ENCODE results near the gene PNPLA6.

PNPLA6 gene

DNA sequence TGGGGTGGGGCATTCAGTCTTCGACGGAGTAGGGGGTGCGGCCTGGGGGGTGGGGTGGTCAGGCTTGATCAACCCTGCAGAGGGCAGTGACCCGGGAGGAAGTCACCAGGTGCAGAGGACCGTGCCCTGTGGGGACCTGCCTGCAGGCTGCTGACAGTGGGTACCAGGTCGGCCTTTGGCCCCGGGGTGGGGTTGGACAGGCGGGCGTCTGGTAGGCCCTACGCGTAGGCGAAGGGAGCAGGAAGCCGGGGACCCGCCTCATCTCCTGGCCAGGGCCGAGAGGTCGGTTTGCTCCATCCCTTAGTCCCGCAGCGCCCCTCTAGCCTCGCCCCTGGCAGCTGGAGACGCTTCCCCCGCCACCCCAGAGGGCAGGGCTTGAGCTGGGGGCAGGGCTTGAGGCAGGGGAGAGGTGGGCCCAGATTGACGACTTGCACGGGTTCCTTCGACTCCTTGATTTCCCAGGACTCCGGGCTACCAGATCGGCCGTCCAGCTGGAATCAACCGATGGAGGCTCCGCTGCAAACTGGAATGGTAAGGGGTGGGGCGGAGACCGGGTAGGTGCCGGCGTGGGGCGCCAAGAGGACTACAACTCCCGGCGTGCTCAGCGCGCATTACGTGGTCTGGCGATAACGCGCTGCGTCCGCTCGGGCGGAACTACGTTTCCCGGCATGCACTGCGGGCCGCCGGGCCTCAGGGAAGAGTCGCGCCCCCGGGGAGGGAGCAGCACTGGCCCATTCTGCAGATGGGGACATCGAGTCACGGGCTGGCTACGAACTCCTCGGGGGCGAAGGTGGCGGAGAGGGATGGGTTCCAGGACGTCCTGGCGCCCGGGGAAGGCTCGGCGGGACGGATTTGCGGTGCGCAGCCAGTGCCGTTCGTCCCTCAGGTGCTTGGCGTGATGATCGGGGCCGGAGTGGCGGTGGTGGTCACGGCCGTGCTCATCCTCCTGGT is at the start of gene PNPLA6:
Gene PNPLA6, plus strand, starts transcription at position 671 of the 951 bp plus-strand sequence. Its CDS starts 72 bp downstream, at position 743.
- peak within 1 kb of the TSS; percentile 40 for H3K27ac ChIP-seq (ENCODE audit: low read length)

DNA sequence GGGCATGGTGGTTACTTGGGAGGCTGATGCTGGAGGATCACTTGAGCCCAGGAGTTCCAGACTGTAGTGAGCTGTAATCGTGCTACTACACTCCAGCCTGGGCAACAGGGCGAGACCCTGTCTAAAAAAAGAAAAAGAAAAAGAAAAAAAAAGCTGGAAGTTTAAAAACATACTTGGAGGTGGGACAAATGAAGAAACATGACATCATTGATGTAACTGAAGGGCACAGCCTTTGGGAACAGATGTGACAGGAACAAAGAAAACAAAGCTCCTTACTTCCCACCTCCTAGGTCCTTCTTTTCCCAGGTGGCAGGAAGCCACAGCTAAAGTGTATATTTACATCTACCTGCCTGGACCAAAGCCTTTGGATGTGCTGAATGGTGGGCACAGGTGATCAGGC is 48.6 kb upstream of the PNPLA6 start:
- Histone ChIP-seq H3K9me3 (ENCODE audit: insufficient read depth, low read length) (no peaks in the 10 kb centered on the region), H3K36me3 (replicated peaks; ENCODE audit: low read depth, low read length) (no peaks in the 10 kb centered on the region), H3K27me3 (ENCODE audit: low read depth, low read length) (no peaks in the 10 kb centered on the region), H3K4me1 (ENCODE audit: low read length) (peaks cover 9% of the 10 kb centered on the region), H3K4me3 (ENCODE audit: low read length) (no peak overlapping the region), H4K20me1 (ENCODE audit: insufficient read depth, low read length) (no peaks in the 10 kb centered on the region), H3K27ac (ENCODE audit: low read length) (no peak overlapping the region), H3K9ac (ENCODE audit: low read length) (no peak overlapping the region), H2AFZ (ENCODE audit: low read depth, low read length) (no peak overlapping the region), H3K4me2 (ENCODE audit: low read length) (no peak overlapping the region), H3K79me2 (ENCODE audit: low read length) (no peaks in the 10 kb centered on the region)
- no peak for TF ChIP-seq EZH2phosphoT487 (IDR thresholded peaks at IDR 0.05; ENCODE audit: low read depth)
- TF ChIP-seq, protein P1, sequence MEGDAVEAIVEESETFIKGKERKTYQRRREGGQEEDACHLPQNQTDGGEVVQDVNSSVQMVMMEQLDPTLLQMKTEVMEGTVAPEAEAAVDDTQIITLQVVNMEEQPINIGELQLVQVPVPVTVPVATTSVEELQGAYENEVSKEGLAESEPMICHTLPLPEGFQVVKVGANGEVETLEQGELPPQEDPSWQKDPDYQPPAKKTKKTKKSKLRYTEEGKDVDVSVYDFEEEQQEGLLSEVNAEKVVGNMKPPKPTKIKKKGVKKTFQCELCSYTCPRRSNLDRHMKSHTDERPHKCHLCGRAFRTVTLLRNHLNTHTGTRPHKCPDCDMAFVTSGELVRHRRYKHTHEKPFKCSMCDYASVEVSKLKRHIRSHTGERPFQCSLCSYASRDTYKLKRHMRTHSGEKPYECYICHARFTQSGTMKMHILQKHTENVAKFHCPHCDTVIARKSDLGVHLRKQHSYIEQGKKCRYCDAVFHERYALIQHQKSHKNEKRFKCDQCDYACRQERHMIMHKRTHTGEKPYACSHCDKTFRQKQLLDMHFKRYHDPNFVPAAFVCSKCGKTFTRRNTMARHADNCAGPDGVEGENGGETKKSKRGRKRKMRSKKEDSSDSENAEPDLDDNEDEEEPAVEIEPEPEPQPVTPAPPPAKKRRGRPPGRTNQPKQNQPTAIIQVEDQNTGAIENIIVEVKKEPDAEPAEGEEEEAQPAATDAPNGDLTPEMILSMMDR (IDR thresholded peaks at IDR 0.05; ENCODE audit: low read depth, low read length): no peak

More for the DNA sequence above, at the start of gene PNPLA6:
- H3K36me3 ChIP-seq (replicated peaks; ENCODE audit: low read depth, low read length): peaks cover 12% of the 10 kb centered on the region
- H3K4me2 ChIP-seq (ENCODE audit: low read length): peak within 1 kb of the TSS; percentile 76
- H3K9me3 ChIP-seq (ENCODE audit: insufficient read depth, low read length): no peaks in the 10 kb centered on the region
- H3K79me2 ChIP-seq (ENCODE audit: low read length): peaks cover 5% of the 10 kb centered on the region; the same call in 1 of the 2 replicates
- peaks cover 4% of the 10 kb centered on the region; the same call in 1 of the 2 replicates for H3K4me1 ChIP-seq (ENCODE audit: low read length)
- peak within 1 kb of the TSS; percentile 88 for H3K4me3 ChIP-seq (ENCODE audit: low read length)
- no peaks in the 10 kb centered on the region for H3K27me3 ChIP-seq (ENCODE audit: low read depth, low read length)
- peak within 1 kb of the TSS; percentile 97 for H2AFZ ChIP-seq (ENCODE audit: low read depth, low read length)
- H4K20me1 ChIP-seq (ENCODE audit: insufficient read depth, low read length): no peaks in the 10 kb centered on the region
- H3K9ac ChIP-seq (ENCODE audit: low read length): peak within 1 kb of the TSS; percentile 82
- TF ChIP-seq EZH2phosphoT487 (IDR thresholded peaks at IDR 0.05; ENCODE audit: low read depth): no peak
- TF ChIP-seq, protein P1 (IDR thresholded peaks at IDR 0.05; ENCODE audit: low read depth, low read length): 0 out of 2 replicates have a peak, but pooled peaks have one; percentile 9

DNA sequence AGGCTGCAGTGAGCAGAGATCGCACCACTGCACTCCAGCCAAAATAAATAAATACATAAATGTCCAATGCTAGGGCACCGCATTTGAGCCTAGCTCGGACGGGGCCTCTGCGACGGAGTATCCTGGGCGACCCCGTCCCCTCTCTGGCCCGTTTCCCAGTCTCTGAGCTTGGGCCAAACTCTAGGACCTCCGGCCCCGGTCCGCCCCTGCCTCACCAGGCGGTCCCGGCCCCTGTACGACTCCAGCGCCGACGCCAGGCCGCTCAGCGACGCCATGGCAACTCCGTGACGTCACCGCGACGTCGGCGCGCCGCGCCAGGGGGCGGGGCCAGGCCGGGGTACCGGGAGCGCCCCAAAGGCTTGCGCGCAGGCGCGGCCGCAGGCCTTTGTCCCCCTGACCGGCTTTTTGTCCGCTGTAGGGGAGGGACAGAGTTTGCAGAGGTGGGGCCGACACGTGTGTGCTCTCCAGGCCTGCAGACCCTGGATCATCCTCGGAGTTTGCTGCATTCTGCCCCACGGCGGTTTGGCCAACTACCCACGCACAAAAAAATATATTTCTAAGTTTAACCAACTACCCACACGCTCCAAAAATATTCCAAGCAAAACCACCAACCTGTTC is 46.7 kb upstream of the PNPLA6 start, which contains the start of gene PEX11G:
Gene PEX11G, minus strand, starts transcription at position 300 of the 618 bp plus-strand sequence. Its CDS starts 25 bp downstream, at position 275.
- no peaks in the 10 kb centered on the region for H3K9me3 ChIP-seq (ENCODE audit: insufficient read depth, low read length)
- H4K20me1 ChIP-seq (ENCODE audit: insufficient read depth, low read length): no peaks in the 10 kb centered on the region
- H3K4me3 ChIP-seq (ENCODE audit: low read length): peak within 1 kb of the TSS; percentile 78
- TF ChIP-seq EZH2phosphoT487 (IDR thresholded peaks at IDR 0.05; ENCODE audit: low read depth): no peak
- TF ChIP-seq, protein P1 (IDR thresholded peaks at IDR 0.05; ENCODE audit: low read depth, low read length): no peak
- H3K79me2 ChIP-seq (ENCODE audit: low read length): no peaks in the 10 kb centered on the region
- H3K4me2 ChIP-seq (ENCODE audit: low read length): peak within 1 kb of the TSS; percentile 87
- H3K27me3 ChIP-seq (ENCODE audit: low read depth, low read length): no peaks in the 10 kb centered on the region
- no peak within 1 kb of the TSS for H3K27ac ChIP-seq (ENCODE audit: low read length)
- H3K9ac ChIP-seq (ENCODE audit: low read length): peak within 1 kb of the TSS; percentile 67
- peak within 1 kb of the TSS; percentile 97 for H2AFZ ChIP-seq (ENCODE audit: low read depth, low read length)
- peaks cover 9% of the 10 kb centered on the region for H3K4me1 ChIP-seq (ENCODE audit: low read length)
- no peaks in the 10 kb centered on the region for H3K36me3 ChIP-seq (replicated peaks; ENCODE audit: low read depth, low read length)
